Measurements from ENCODE around the gene AGT. TPM values are rescaled to one million over a fixed set of nuclear protein-coding genes. Genes with fewer than 3 reads are reported as not detected.

AGT gene
- total RNA-seq, 1 donor from 2014 or later, result 79.0 TPM

DNA sequence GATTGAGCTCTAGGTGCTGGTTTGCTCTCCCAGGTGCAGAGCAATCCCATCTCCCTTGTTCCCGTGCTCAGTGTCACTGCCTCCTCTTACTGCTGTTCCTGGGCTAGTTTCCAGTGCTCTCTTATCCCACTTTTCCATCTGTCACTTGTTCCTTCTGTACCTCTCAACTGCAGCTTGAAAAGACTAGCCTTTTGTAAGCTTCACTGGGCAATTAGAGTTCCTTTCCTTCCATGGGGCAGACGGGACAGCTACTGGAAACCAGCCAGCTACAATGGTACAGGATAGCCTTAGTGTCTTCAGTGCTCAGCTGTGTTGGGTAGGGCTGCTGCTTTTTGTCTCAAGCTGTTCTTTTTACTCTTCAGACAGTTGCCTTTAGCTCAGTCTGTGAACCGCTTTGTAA lies 31.6 kb downstream of the AGT start:
- Histone ChIP-seq H3K4me1 (no peaks in the 10 kb centered on the region), H3K9me3 (no peaks in the 10 kb centered on the region), H3K27ac (no peak overlapping the region), H3K36me3 (peaks cover 61 to 80% of the 10 kb centered on the region in 2 donors), H3K4me3 (no peak overlapping the region), H3K27me3 (no peaks in the 10 kb centered on the region)
- intact Hi-C loops (cut with DNase I), result no loop called here
- DNase-seq (ENCODE audit: low spot score in 2 of 2), result no peak
- TF ChIP-seq, protein P1, sequence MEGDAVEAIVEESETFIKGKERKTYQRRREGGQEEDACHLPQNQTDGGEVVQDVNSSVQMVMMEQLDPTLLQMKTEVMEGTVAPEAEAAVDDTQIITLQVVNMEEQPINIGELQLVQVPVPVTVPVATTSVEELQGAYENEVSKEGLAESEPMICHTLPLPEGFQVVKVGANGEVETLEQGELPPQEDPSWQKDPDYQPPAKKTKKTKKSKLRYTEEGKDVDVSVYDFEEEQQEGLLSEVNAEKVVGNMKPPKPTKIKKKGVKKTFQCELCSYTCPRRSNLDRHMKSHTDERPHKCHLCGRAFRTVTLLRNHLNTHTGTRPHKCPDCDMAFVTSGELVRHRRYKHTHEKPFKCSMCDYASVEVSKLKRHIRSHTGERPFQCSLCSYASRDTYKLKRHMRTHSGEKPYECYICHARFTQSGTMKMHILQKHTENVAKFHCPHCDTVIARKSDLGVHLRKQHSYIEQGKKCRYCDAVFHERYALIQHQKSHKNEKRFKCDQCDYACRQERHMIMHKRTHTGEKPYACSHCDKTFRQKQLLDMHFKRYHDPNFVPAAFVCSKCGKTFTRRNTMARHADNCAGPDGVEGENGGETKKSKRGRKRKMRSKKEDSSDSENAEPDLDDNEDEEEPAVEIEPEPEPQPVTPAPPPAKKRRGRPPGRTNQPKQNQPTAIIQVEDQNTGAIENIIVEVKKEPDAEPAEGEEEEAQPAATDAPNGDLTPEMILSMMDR (IDR thresholded peaks at IDR 0.05), result no peak

DNA sequence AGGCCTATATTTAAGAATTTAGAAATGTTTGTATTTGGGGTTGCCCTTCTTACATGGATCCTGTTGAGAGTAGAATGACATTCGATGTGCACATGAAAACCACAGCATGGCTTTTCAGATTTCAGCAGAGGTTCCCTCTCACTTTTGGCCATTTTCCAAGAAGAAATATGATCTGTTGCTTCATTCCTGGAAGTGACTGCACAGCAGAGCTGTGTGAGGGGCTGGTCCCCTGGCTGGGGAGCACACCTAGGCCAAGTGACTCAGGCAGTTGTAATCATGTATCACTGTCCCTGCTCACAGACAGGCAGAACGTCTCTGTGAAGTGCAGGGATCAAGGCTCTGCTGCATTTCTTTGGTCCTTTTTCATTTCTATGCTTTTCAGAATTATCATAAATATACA lies 32.3 kb downstream of the AGT start:
- no peak overlapping the region for H3K4me3 ChIP-seq
- H3K4me1 ChIP-seq, result no peaks in the 10 kb centered on the region
- H3K36me3 ChIP-seq, result peaks cover 55 to 75% of the 10 kb centered on the region in 2 donors
- H3K9me3 ChIP-seq, result no peaks in the 10 kb centered on the region
- intact Hi-C loops (cut with DNase I), result no loop called here
- H3K27ac ChIP-seq, result no peak overlapping the region
- DNase-seq (ENCODE audit: low spot score in 2 of 2), result no peak
- TF ChIP-seq, protein P1 (IDR thresholded peaks at IDR 0.05), result no peak
- no peaks in the 10 kb centered on the region for H3K27me3 ChIP-seq

DNA sequence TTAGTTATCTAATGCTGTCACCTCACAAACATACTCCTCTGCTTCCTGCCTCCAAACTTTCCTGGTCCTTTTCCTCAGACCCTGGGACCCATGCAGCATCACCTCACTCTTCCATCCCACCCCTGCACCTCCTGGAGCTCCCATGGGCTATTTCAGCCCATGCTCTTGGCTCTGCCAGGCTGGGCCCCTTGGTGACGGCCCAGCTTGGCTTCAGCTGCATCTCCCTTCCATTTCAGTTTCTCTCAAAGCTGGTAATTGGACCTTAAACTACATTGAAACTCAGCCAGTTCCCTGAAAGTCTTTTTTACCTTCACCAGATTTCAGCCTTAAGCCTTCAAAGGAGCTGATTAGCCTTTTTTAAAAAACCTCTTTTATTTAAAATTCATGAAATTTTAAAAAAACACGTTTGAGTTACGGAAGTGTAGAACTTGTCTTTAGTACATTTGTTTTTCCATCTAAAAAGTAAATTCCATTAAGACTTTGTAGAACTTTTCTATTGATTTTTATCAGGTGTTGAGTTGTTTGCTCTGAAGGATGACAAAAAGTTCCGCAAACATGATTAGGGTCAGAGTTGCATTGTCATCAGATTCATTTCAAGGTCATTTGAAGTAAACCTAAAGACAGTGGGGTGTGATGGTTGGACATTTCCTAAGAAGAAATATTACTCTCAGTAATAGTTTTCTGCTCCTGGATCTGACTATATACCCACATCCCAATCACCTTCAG lies 33.5 kb downstream of the AGT start:
- H3K27ac ChIP-seq, result no peak overlapping the region

DNA sequence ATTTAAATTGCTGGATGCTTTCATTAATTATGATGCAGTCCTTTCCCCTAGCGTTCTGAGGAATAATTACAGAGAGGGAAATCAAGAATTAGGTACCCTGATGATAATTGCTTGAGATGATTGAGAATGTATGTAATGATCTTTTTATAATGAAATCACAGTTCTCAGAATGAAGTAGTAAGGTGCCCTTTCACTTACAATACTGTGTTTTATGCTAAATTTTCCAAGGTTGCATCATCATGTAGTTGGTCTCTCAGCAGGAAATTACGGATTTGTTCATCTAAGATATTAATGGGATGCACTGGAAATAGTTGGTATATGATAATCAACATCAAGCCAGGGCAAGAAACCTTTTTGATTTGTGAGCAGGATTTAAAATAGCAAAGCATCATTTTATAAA lies 34.1 kb downstream of the AGT start:
- intact Hi-C loops (cut with DNase I), result no loop called here
- H3K4me3 ChIP-seq, result no peak overlapping the region
- H3K36me3 ChIP-seq, result peaks cover 41 to 74% of the 10 kb centered on the region in 2 donors
- H3K27me3 ChIP-seq, result no peaks in the 10 kb centered on the region
- TF ChIP-seq, protein P1 (IDR thresholded peaks at IDR 0.05), result no peak
- H3K27ac ChIP-seq, result no peak overlapping the region
- no peaks in the 10 kb centered on the region for H3K9me3 ChIP-seq
- no peaks in the 10 kb centered on the region for H3K4me1 ChIP-seq
- no peak for DNase-seq (ENCODE audit: low spot score in 2 of 2)

More for the DNA sequence above, 33.5 kb downstream of the AGT start:
- peaks cover 48 to 75% of the 10 kb centered on the region in 2 donors for H3K36me3 ChIP-seq
- TF ChIP-seq, protein P1 (IDR thresholded peaks at IDR 0.05), result no peak
- no peaks in the 10 kb centered on the region for H3K9me3 ChIP-seq
- no peak for DNase-seq (ENCODE audit: low spot score in 2 of 2)
- no peaks in the 10 kb centered on the region for H3K27me3 ChIP-seq
- intact Hi-C loops (cut with DNase I), result no loop called here
- no peaks in the 10 kb centered on the region for H3K4me1 ChIP-seq
- no peak overlapping the region for H3K4me3 ChIP-seq

DNA sequence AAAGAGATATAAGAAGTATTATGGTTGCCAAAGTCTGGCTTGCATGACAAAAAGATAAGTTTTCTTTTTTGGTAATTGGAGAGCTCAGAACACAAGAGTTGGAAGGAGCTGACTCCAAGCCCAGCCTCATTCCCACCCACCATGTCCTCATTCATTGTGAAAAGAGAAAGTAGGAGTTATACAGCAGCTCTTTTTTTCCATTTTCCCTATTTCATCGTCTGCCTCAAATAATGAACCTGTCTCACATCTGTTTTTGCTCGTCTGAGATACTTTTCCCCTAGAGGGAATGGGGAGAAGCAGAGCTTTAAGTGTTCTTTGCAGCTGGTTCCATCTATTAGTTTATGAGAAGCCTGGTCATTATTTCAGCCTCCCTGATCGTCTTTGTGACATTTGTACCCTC lies 34.7 kb downstream of the AGT start:
- H3K36me3 ChIP-seq, result peaks cover 35 to 74% of the 10 kb centered on the region in 2 donors
- no peak for DNase-seq (ENCODE audit: low spot score in 2 of 2)

More for the DNA sequence above, 34.7 kb downstream of the AGT start:
- Histone ChIP-seq H3K27me3 (no peaks in the 10 kb centered on the region), H3K4me3 (no peak overlapping the region), H3K9me3 (no peaks in the 10 kb centered on the region), H3K27ac (no peak overlapping the region), H3K4me1 (no peaks in the 10 kb centered on the region)
- intact Hi-C loops (cut with DNase I), result no loop called here
- TF ChIP-seq, protein P1 (IDR thresholded peaks at IDR 0.05), result no peak

All from ascending aorta (tissue), 2 donors.